ENCODE results near the gene TSC22D3.
A peak's percentile ranks its signal among the peaks of the same experiment; 100 is the strongest.
"Not testable (repeated sequence)": the region's sequence is repeated elsewhere in the genome, so short reads cannot be mapped to it uniquely, and the experiment has no call there.

Gene TSC22D3

DNA sequence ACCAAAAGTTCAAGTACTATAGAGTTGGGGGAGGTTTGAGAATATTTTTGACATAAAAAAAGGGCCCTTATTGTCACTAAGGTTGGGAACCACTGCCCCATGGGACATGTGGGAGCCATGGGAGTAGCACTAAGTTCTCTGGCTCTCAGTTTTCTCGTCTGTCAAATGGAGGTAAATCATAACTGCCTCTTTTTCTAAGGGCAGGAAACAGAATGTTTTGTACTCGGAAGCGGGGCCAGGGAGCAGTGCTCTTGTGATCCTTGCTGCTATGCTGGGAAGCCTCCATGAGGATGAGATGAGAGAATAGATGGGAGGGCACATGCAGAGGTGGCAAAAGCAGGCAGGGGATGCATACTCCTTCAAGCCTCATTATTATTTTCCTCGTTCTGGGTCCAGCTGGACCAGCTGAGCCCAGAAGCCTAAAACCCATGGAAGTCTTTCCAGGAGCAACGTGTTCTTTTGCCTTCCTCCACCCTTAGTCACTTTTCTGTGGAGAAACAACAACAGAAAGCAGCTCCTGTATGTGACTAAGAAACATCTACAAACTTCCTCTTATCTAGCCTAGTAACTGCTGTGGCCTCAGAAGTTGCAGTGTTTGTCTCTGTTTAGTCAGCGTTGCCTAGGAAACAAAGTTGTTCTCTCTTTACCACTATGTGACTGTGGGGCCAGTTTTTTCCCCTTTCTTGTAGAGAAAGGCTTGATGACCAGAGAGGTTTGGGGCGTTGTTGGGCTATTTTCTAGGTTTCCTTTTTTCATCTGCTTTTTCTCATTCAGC lies 64.8 kb downstream of the TSC22D3 start:
- DNase-seq = peak; percentile 15

DNA sequence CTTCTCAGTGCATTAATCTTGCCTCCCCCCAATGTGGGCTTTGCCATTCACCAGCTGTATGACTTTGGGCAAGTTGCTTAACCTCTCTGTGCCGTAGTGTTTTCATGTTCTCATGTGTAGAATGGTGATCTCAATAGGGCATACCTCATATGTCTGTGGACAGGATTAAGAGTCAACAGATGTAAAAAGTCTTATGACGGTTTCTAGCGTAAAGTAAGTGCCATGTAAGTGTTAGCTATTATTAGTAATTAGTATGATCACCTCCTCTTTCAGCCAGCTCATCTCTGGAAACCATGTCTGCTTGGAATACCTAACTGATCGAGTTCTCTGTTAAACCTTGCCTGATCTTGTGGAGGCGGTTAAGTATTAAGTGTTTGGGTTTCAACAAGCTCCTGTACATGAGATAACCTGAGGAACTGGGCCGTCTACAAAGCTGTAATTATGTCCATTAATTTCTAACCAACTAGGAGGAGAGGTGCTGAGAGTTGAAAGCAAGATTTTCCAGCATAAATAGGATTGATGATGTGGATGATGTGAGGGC lies 66.3 kb downstream of the TSC22D3 start:
- no peak for DNase-seq

DNA sequence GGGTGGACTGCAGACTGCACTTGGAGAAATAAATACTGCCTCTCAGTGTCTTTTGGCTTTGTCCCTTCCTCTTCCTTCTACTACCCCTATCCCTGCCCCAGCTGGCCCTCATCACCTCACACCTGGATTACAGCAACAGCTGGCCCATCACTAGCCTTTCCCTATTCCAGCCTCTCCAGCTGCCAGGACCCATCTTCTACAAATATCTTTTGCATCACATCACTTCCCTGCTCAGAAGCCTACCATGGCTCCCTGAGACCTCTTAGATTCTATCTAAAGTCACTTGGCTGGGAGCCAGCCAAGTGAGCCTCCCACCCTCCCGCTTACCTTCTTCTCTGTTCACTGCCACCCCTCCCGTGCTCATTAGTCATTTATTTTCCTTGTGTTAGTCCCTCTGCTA lies 66.8 kb downstream of the TSC22D3 start:
- DNase-seq = no peak

DNA sequence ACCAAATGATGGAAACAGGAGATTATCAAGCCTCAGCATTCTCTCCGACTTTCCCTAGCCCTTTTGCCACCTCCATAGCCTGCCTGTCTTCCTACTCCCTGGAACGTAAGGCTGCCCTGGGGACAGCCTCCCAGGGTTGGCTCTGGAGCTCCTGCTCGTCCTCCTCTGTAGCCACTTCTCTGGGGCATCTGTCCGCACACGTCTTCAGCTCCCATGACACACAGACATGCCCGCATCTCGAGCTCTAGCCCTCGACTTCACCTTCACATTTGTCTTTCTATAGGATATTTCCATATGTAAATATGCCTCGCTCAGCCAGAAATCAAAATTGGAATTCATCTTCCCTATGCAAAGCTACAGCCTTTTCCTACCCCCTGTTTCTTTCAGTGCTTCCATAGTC lies 67.7 kb downstream of the TSC22D3 start:
- DNase-seq = no peak

DNA sequence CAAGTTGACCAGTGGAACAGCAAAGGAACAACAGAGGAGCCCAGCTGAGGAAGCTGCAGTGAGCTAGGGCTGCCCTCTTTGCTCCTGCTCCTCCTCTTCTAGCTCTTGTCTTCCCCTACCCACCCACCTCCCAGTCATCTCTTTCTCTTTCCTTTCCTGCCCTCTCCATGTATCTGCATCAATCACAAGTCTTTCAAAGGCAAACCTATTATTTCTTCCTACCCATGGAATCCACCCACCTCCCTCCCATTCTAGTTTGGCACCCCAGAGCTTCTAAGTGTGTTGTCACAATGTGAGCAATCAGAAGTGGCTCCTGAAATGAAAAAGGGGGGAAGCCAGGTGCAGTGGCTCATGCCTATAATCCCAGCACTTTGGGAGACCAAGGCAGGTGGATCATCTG lies 69.3 kb downstream of the TSC22D3 start:
- DNase-seq = no peak

DNA sequence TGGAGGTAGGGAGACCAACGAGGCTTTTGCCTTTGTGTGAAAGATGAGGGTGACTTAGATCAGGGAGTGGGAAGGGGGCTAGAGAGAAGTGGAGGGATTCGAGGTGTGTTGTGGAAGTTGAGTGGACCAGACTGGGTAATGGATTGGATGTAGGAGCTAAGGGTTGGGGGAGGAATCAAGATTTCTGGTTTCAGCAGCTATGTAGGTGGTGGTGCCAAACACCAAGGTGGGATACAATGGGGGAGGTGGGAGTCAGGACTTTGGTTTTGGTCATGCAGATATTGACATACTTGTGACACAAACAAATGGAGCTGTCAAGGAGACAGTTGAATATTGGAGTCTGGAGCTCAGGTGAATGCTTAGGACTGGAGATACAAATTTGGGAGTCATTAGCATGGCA lies 71.0 kb downstream of the TSC22D3 start:
- DNase-seq = no peak

DNA sequence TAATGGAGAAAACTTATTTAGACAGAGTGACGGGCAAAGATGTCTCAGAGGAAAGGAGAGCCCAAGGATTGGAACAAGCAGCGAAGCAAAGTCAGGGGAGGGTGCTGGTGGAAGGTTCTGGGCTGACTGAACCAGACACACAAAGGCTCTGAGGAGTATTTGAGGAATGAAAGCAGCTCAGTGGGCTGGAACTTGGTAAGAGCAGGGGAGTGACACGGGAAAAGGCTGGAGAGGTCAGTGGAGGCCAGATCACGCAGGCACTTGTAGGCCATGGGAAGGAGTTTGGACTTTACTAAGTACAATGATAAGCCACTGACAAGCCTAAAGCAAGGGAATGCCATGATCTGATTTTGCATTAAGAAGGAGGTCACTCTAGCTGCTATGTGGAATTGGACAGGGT lies 71.4 kb downstream of the TSC22D3 start:
- no peak for DNase-seq

DNA sequence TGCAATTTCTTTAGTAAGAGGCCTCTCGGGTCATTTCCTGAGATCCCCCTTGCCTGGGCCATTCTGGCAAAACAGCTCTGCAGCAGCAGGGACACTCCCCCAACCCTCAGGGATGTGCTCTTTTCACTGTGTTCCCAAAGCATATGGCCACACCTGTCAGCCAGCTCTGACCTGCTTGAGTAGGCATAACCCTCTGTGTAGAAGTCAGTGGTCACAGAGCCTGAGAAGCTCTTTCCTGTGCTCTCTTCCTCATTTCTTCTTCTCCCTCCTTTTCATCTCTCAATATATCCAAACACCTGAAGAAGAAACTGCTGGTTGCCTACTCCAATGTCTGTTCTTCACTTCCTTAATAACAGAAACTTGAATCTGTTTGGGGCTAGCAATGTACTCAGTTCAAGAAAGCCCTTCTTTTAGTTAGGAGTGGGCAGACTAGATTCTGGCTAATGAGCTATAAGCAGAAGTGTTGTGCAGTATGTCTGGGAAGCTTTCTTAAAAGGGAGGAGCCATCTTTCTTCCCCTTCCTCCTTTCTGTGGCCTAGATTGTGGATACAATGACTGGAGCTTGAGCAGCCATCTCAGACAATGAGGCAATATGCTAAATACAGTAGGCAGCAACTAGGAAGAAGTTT lies 74.0 kb downstream of the TSC22D3 start:
- DNase-seq = no peak

DNA sequence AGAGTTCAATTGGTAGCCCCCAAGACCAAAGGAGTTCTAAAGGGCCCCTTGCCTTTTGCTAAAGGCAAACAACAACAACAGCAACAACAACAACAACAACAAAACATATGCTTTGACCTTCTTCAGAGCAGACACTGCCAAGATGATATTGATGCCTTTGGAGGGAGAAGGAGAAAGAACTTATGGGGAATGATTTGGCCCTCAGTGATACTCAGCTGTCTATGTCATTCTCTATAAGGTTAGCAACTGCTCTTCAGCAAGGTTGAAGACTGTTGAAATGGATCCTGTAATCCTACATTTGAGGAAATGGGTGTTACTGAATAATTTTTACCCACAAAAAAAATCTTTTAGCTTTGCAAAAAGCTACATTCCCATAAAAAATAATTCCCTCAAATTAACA lies 74.8 kb downstream of the TSC22D3 start:
- no peak for DNase-seq

DNA sequence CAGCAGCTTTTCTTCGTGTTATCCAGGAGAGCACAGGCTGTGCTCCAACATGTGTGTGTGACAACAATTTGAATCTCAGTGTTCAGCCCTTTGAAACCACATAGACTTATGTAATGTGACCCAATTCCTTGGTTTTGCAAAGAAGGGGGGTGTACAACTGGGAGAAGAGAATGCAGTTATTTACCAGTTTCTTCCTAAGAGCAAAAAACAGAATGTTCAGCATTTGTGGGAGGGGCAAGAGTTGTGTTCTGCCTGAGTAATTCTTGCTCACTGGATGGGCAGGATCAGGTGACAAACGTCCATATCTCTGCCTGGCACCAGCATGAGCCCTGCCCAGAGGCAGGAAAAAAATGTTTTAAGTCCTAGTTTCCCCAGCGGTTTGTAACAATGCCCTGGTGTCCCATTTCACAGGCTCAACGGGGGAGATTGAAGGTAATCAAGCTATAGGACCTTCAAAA lies 75.2 kb downstream of the TSC22D3 start:
- no peak for DNase-seq

DNA sequence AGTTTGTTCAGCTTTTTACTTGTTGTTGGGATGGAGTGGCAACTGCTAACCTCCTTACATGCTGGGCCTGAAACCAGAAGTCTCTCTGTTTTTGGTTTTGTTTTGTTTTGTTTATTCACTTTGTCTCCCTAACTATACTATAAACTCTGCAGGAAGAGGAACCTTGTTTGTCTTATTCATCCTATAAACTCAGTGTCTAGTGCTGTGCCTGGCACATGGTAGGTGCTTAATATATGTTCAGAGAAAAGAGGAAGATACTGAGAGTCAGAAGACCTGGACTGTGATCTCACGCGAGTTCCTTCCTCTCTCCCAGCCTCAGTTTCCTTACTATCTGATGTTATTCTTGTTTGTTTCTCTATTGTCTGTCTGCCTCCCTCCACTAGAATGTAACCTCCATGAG lies 76.0 kb downstream of the TSC22D3 start:
- no peak for DNase-seq

DNA sequence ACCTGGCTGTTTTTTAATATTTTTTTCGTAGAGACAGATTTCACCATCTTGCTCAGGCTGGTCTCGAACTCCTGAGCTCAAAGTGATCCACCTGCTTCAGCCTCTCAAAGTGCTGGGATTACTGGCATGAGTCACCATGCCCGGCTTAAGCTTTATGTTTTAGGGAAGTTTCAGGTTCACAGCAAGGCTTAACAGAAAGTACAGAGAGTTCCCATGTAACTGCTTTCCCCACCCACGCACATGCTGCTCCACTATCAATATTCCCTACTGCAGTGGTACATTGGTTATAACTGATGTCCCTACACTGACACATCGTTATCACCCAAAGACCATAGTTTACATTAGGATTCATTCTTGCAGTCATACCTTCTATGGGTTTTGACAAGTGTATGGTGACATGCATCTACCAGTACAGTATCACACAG lies 84.6 kb downstream of the TSC22D3 start:
- DNase-seq = no peak

DNA sequence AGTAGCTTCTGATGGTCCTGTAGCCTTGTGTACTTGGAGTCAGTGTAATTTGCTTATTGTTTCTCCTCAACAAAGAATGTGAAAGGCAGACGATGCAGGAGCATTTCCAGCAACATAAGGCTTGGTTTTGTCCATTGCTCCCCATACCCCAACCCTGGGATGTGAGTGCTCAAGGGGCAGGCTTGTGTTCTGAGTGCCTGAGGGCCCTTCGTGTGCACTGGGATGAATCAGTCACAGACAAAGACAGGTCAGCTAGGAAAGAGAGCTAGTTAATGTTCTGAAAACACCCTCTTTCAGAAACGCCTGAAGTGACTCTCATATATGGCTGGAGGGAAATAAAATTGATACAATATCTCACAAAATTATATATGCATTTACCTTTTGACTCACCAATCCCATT lies 88.1 kb downstream of the TSC22D3 start:
- DNase-seq = no peak

DNA sequence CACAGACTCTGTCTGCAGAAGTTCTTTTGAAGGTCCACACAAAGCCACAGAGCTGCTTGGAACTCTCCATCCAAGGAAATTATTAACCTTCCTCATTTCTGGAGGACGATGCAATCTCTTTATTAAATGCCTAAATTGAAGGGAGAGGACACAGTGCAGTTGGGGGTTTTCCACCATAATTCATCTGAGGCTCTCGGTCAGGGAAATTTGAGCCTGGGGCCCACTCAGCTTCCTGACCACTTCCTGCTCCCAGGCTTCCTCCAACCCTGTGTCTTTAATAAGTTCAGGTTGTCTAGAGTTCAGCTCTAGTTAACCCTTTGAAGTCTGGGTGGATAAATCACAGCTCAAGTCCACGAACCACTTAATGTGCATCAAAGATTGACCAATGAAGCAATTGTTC lies 88.8 kb downstream of the TSC22D3 start:
- no peak for DNase-seq

DNA sequence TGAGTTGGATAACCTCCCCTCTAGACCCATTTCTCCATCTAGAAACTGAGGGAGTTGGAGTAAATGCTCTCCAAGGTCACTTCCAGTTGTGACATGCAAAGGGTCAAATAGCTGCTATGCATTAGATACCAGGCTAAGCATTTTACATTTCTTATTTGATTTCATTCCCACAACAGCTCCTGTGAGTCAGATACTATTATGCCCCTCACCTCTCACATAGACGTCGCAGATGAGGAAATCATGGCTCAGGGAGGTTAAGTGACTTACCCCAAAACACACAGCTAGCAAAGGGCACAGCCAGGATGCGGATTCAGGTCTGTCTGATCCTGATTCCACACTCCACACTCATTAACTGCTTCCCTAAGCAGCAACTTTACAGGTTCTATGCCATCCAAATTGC lies 89.6 kb downstream of the TSC22D3 start:
- DNase-seq = no peak

DNA sequence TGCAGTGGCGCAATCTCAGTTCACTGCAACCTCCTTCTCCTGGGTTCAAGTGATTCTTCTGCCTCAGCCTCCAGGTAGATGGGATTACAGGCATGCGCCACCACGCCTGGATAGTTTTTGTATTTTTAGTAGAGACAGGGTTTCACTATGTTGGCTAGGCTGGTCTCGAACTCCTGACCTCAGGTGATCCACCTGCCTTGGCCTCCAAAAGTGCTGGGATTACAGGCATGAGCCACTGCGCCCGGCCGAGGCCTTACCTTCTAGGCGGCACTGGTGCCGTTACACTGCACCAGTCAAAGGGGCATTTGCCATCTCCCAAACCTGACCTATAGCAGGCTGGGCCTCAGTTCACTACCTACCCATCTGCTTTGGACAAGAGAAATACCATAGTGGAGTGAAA lies 90.0 kb downstream of the TSC22D3 start:
- not testable (repeated sequence) for DNase-seq

DNA sequence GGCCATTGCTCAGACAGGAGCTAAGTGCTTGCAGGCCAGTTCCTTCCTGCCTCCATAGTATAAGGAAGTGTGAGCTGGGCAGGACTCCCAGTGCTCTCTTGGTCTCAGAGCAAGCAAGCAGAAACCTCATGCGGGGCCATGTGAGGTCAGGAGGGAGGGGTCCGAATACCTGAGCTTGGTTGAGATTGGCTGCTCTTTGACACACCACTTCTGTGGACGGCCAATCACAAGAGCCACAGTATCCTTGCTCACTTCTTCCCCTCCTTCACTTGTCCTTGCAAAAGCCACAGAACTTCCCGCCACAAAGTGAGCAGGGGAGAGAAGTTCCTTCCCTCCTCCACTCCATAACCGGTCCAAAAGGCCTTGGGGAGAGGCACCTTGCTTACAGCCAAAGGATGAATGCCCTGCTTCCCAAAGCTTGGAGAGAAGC lies 90.6 kb downstream of the TSC22D3 start:
- no peak for DNase-seq

DNA sequence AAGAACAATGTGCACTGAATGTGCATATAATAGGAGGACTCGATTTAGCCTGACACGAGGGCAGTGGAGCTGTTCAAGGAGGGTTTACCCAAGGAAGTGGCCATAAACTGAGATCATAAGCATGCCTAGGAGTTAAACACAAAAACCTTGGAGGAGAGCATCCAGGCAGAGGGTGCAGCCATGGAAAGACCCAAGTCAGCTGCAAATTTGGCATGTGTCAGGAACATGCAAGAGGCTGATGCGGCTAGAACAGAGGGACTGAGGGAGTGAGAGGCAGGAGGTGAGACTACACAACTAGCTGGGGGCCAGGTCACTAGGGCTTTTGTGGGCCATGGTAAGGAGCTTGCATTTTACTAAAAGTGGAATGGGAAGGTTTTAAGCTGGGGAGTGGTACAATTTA lies 91.7 kb downstream of the TSC22D3 start:
- no peak for DNase-seq

DNA sequence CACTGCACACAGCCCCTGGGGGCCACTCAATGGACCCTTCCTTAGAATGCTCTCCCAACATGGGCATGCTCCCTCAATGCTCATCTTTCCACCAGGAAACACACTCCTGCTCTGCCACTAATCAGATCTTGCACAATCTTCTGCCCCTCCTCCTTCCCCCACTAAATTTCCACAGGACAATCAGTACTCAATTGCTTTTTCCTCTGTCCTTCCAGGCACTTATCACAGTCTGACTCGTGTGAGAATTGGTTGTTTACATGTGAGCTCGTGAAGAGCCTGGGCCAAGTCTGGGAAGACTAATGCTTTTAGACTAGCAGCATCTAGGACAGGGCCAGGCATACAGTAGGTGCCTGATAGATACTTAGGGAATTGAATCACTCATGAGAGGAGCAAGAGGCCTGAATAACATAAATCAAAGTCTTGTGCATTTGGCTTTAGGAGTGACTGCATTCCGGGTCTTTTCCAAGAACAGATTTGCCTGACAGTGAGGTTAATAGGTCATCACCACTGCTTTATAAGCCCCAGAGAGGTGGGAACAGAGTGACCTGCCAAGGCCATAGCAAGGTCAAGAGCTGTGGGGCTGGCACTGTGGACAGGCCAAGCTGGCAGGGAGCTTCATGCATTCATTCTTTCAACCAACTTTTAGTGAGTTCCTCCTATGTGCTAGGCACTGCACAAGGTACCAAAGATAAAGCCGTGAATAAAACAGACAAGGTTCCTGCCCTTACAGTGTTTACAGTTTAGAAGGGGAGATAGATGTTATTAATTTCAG lies 92.3 kb downstream of the TSC22D3 start:
- no peak for DNase-seq

DNA sequence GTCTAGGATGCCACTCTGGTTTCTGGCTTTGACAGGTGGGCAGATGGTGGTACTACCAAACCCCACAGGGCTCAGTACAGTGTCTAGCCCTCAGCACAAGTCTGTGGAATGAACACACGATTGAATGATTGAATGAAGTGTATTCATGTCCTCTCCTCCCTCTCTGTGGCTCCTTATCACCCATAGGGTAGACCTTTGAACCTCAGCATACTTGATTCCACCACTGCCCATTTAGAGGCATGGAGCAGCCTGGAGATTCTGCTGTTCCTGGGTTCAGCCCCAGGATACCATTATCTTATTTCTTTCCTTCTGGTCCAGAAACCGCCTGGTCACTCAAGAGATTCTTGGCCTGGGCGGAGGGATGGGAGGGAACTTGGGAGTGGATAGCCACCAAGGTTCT lies 93.3 kb downstream of the TSC22D3 start:
- DNase-seq = no peak

DNA sequence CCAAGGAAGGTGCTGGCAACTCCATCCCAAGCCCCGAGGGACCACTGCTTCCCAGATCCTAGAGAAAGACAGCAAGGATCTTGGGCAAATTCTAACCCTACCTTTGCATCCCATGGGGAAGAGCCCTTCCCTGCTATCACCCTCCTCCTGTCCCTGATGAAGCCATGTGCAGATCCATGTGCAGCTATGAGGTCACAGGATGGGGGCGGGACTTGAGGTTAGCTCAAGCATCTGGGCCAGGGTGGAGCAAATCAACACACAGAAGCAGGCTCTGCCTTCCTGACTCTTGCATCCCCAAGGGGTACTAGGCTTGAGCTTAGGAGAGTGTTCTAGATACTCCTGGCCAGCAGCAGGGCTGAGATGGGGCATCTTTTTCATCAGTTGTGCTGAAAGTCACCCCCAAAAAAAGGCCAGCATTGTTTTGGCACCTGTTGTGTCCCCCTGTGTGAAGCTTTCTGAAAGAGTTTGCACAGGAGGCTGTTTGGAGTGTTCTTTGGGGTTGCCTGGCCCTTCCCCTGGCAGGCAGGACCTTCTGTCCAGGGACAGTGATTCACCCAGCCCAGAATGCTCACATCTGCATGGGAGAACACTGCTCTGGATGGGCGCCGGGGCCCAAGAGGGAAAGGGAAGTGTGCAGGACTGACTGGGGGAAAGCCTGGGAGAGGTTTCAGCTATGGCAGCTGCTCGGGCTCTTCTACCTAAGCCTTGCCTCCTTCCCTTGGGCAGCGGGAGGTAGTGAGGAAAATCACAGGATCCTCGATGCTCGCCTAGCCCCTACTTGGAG lies 96.4 kb downstream of the TSC22D3 start:
- DNase-seq = peak; percentile 57

DNA sequence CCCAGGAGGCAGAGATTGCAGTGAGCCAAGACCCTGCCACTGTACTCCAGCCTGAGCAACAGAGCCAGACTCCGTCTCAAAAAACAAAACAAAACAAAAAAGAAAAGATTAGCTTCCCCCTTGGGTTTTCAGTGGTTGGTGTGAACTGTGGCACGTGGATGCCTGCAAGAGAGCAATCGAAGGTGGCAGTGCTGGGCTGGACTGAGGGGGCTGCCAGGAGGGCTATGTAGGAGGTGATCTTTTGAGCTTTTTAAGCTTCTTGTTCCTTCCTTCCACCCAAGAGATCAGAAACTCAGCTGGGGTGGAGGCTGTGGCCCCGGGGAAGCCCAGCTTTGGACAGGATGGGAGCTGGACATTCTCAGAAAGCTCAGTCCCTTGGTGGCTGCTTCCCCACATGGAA lies 97.7 kb downstream of the TSC22D3 start:
- DNase-seq = no peak

DNA sequence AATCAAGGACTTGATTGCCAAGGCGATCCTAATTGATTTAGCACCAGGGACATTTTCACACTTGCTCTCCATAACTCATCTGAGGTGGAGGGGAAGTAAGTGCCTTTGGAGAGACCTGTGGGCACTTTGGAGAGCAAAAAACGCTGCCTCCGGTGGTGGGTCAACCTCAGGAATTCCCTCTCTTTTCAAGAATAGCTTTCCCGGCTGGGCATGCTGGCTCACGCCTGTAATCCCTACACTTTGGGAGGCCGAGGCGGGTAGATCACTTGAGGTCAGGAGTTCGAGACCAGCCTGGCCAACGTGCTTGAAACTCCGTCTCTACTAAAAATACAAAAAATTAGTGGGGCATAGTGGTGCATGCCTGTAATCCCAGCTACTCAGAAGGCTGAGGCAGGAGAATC lies 98.1 kb downstream of the TSC22D3 start:
- DNase-seq = no peak
